ENCODE results near the gene AGAP3.

Gene AGAP3

DNA sequence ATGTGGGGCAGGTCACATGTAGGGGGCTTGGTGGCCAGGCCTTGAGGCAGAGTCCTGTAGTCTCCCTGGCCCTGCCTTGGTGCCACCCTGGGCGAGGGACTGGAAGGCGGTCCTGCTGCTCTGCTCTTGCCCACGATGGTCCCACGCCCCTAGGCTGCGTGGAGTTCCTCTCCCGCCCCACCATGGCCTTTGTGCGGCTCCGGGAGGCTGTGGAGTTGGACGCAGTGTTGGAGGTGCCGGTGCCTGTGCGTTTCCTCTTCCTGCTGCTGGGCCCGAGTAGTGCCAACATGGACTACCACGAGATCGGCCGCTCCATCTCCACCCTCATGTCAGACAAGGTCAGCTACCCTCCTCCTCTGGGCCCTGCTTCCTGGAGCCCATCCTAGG, 15.7 kb upstream of the AGAP3 start:
- no peak for ATAC-seq (ENCODE audit: insufficient read depth, low read depth)

DNA sequence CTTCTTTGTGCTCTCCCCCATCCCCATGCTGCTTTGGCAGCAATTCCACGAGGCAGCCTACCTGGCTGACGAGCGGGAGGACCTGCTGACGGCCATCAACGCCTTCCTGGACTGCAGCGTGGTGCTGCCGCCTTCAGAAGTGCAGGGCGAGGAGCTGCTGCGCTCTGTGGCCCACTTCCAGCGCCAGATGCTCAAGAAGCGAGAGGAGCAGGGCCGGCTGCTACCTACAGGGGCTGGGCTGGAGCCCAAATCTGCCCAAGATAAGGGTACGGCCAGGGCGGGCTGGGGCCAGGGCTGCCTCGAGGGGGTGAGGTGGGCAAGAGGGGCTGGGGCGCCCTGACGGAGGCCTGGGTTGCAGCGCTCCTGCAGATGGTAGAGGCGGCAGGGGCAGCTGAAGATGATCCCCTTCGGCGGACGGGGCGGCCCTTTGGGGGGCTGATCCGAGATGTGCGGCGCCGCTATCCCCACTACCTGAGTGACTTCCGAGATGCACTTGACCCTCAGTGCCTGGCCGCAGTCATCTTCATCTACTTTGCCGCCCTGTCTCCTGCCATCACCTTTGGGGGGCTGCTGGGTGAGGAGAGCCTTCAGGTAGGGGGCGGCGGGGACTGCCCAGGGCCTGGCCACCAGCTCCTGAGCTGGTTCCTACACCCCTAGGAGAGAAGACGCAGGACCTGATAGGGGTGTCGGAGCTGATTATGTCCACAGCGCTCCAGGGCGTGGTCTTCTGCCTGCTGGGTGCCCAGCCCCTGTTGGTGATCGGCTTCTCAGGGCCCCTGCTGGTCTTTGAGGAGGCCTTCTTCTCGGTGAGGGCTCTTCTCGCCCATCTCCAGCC, 15.0 kb upstream of the AGAP3 start:
- Histone ChIP-seq H3K4me1 (ENCODE audit: insufficient read depth, low read length) (no peaks in the 10 kb centered on the region), H2AFZ (ENCODE audit: low read depth, low read length) (no peak overlapping the region), H3K4me2 (ENCODE audit: insufficient read depth, low read length) (no peak overlapping the region), H3K9ac (ENCODE audit: low read depth, low read length) (no peak overlapping the region), H3K27ac (ENCODE audit: low read length) (no peak overlapping the region), H3K36me3 (ENCODE audit: insufficient read depth, low read length) (peaks cover 88% of the 10 kb centered on the region), H3K4me3 (ENCODE audit: low read depth in 1 of 2, low read length in 2 of 2) (no peak overlapping the region), H3K27me3 (ENCODE audit: insufficient read depth, low read length, poor library complexity) (no peaks in the 10 kb centered on the region), H4K20me1 (ENCODE audit: insufficient read depth, low read length) (peaks cover 5% of the 10 kb centered on the region; the same call in 1 of the 2 replicates), H3K9me3 (ENCODE audit: insufficient read depth, low read length, severe bottlenecking) (no peaks in the 10 kb centered on the region), H3K79me2 (ENCODE audit: insufficient read depth, low read length) (no peaks in the 10 kb centered on the region)
- no peak for TF ChIP-seq EZH2 (IDR thresholded peaks at IDR 0.05; ENCODE audit: borderline replicate concordance, low read depth, low read length, severe bottlenecking)
- TF ChIP-seq, protein P1, sequence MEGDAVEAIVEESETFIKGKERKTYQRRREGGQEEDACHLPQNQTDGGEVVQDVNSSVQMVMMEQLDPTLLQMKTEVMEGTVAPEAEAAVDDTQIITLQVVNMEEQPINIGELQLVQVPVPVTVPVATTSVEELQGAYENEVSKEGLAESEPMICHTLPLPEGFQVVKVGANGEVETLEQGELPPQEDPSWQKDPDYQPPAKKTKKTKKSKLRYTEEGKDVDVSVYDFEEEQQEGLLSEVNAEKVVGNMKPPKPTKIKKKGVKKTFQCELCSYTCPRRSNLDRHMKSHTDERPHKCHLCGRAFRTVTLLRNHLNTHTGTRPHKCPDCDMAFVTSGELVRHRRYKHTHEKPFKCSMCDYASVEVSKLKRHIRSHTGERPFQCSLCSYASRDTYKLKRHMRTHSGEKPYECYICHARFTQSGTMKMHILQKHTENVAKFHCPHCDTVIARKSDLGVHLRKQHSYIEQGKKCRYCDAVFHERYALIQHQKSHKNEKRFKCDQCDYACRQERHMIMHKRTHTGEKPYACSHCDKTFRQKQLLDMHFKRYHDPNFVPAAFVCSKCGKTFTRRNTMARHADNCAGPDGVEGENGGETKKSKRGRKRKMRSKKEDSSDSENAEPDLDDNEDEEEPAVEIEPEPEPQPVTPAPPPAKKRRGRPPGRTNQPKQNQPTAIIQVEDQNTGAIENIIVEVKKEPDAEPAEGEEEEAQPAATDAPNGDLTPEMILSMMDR (IDR thresholded peaks at IDR 0.05; ENCODE audit: borderline replicate concordance, extremely low read depth, low read length, poor library complexity, severe bottlenecking): no peak
- no peak for ATAC-seq (ENCODE audit: insufficient read depth, low read depth)
- no peak for DNase-seq

More for the DNA sequence above, 15.7 kb upstream of the AGAP3 start:
- no peak for TF ChIP-seq EZH2 (IDR thresholded peaks at IDR 0.05; ENCODE audit: borderline replicate concordance, low read depth, low read length, severe bottlenecking)
- TF ChIP-seq, protein P1 (IDR thresholded peaks at IDR 0.05; ENCODE audit: borderline replicate concordance, extremely low read depth, low read length, poor library complexity, severe bottlenecking): no peak
- H3K79me2 ChIP-seq (ENCODE audit: insufficient read depth, low read length): no peaks in the 10 kb centered on the region
- no peak overlapping the region for H3K27ac ChIP-seq (ENCODE audit: low read length)
- no peaks in the 10 kb centered on the region for H4K20me1 ChIP-seq (ENCODE audit: insufficient read depth, low read length)
- no peaks in the 10 kb centered on the region for H3K27me3 ChIP-seq (ENCODE audit: insufficient read depth, low read length, poor library complexity)
- H3K9ac ChIP-seq (ENCODE audit: low read depth, low read length): no peak overlapping the region
- no peak overlapping the region for H3K4me3 ChIP-seq (ENCODE audit: low read depth in 1 of 2, low read length in 2 of 2)
- no peaks in the 10 kb centered on the region for H3K4me1 ChIP-seq (ENCODE audit: insufficient read depth, low read length)
- H3K9me3 ChIP-seq (ENCODE audit: insufficient read depth, low read length, severe bottlenecking): no peaks in the 10 kb centered on the region
- H3K4me2 ChIP-seq (ENCODE audit: insufficient read depth, low read length): no peak overlapping the region
- H2AFZ ChIP-seq (ENCODE audit: low read depth, low read length): no peak overlapping the region
- peaks cover 88% of the 10 kb centered on the region for H3K36me3 ChIP-seq (ENCODE audit: insufficient read depth, low read length)
- no peak for DNase-seq

DNA sequence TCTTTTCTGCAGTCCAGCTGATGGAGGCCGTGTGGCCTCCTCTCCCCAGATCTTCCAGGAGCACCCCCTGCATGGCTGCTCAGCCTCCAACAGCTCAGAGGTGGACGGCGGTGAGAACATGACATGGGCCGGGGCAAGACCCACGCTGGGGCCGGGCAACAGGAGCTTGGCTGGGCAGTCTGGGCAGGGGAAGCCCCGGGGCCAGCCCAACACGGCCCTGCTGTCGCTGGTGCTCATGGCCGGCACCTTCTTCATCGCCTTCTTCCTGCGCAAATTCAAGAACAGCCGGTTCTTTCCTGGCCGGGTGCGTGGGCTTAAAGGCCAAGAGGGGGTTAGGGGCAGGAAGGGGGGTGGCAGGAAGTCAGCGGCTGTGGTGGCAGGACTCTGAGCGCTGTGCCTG, 12.3 kb upstream of the AGAP3 start:
- no peak overlapping the region for H3K9ac ChIP-seq (ENCODE audit: low read depth, low read length)
- no peak overlapping the region for H3K4me2 ChIP-seq (ENCODE audit: insufficient read depth, low read length)
- peaks cover 14% of the 10 kb centered on the region for H3K4me1 ChIP-seq (ENCODE audit: insufficient read depth, low read length)
- H2AFZ ChIP-seq (ENCODE audit: low read depth, low read length): no peak overlapping the region
- H3K27ac ChIP-seq (ENCODE audit: low read length): no peak overlapping the region
- ATAC-seq (ENCODE audit: insufficient read depth, low read depth) (no peak), DNase-seq (no peak)
- peaks cover 31% of the 10 kb centered on the region for H4K20me1 ChIP-seq (ENCODE audit: insufficient read depth, low read length)
- peaks cover 9% of the 10 kb centered on the region for H3K79me2 ChIP-seq (ENCODE audit: insufficient read depth, low read length)
- H3K27me3 ChIP-seq (ENCODE audit: insufficient read depth, low read length, poor library complexity): no peaks in the 10 kb centered on the region
- no peak for TF ChIP-seq EZH2 (IDR thresholded peaks at IDR 0.05; ENCODE audit: borderline replicate concordance, low read depth, low read length, severe bottlenecking)
- TF ChIP-seq, protein P1 (IDR thresholded peaks at IDR 0.05; ENCODE audit: borderline replicate concordance, extremely low read depth, low read length, poor library complexity, severe bottlenecking): no peak
- peaks cover 89% of the 10 kb centered on the region for H3K36me3 ChIP-seq (ENCODE audit: insufficient read depth, low read length)
- H3K9me3 ChIP-seq (ENCODE audit: insufficient read depth, low read length, severe bottlenecking): no peaks in the 10 kb centered on the region
- no peak overlapping the region for H3K4me3 ChIP-seq (ENCODE audit: low read depth in 1 of 2, low read length in 2 of 2)

All from DND-41 (cell line).